GM18951 (cell line): Measurements from ENCODE around the gene IGDCC3.

ENCODE experiments used
- POLR2A ChIP-seq: IDR thresholded peaks from 4 replicates; pipeline ENCODE4 v1.6.1; 2011; ENCODE audit warnings: mild to moderate bottlenecking; ENCODE audit not compliant: insufficient read length, insufficient read depth; ENCODE audit errors: extremely low read depth
- in situ Hi-C: fragments of 300-500 bp; cut with MboI; formaldehyde crosslinking; loops from one replicate; pipeline ENCODE4 v1.12.0; 2022; ENCODE audit warnings: low sequenced_read_pairs, mixed read lengths, inconsistent platforms; ENCODE audit not compliant: unreplicated experiment

The IGDCC3 gene

GRCh38 chr15:65346856-65347598, 30.8 kb downstream of the IGDCC3 start:
- in situ Hi-C loops: no loop called here
- no peak for TF ChIP-seq POLR2A

GRCh38 chr15:65344914-65345275, 32.9 kb downstream of the IGDCC3 start:
- in situ Hi-C loops: no loop called here
- no peak for TF ChIP-seq POLR2A

- TF ChIP-seq POLR2A: no peak
- in situ Hi-C loops: no loop called here
Measured at GRCh38 chr15:65344214-65344913, 33.4 kb downstream of the IGDCC3 start.

- in situ Hi-C loops: no loop called here
- no peak for TF ChIP-seq POLR2A
Measured at GRCh38 chr15:65343374-65343981, 34.3 kb downstream of the IGDCC3 start.

- TF ChIP-seq POLR2A: no peak
Measured at GRCh38 chr15:65342493-65342892, 35.3 kb downstream of the IGDCC3 start.

GRCh38 chr15:65339920-65340319, 37.9 kb downstream of the IGDCC3 start:
- no peak for TF ChIP-seq POLR2A
- in situ Hi-C loops: no loop called here

More at GRCh38 chr15:65342493-65342892, 35.3 kb downstream of the IGDCC3 start:
- in situ Hi-C loops: no loop called here

- in situ Hi-C loops: no loop called here
- no peak for TF ChIP-seq POLR2A
Measured at GRCh38 chr15:65339416-65339815, 38.4 kb downstream of the IGDCC3 start.

GRCh38 chr15:65338823-65339222, 39.0 kb downstream of the IGDCC3 start:
- TF ChIP-seq POLR2A: no peak
- in situ Hi-C loops: no loop called here

GRCh38 chr15:65338366-65338765, 39.4 kb downstream of the IGDCC3 start:
- in situ Hi-C loops: no loop called here
- no peak for TF ChIP-seq POLR2A

- in situ Hi-C loops: no loop called here
- no peak for TF ChIP-seq POLR2A
Measured at GRCh38 chr15:65337436-65338070, 40.2 kb downstream of the IGDCC3 start.

- TF ChIP-seq POLR2A: no peak
- in situ Hi-C loops: no loop called here
Measured at GRCh38 chr15:65336493-65337435, 41.0 kb downstream of the IGDCC3 start.

- in situ Hi-C loops: no loop called here
- no peak for TF ChIP-seq POLR2A
Measured at GRCh38 chr15:65335278-65336055, 42.3 kb downstream of the IGDCC3 start.

GRCh38 chr15:65334586-65335231, 43.1 kb downstream of the IGDCC3 start:
- TF ChIP-seq POLR2A: no peak
- in situ Hi-C loops: no loop called here
